Measurements from ENCODE around the gene ZMYM5. TPM values are rescaled to one million over a fixed set of nuclear protein-coding genes. Genes with fewer than 3 reads are reported as not detected.

Gene ZMYM5
- total RNA-seq, 1 experiment from 2014 or later: 10.6 TPM

DNA sequence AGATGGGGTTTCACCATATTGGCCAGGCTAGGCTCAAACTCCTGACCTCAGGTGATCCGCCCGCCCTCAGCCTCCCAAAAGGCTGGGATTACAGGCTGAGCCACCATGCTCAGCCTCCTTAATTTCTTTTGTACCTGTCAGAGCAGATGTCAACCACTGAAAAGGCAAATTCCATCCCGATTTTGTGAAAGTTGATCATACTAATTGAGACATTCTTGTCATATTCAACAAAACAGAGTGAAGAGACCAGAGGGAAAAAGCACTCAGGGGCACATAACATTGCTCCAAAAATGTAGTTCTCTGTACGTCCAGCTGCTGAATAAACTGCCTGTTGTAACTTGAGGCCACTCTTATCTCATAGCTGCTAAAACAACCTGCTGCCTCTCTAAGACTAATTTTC, 53.3 kb downstream of the ZMYM5 start:
- BruUV-seq (replicated peaks): no TSS peak
- no peak overlapping the region for H3K27ac Mint-ChIP-seq (ENCODE audit: unreplicated experiment)
- intact Hi-C loops (cut with micrococcal nuclease; ENCODE audit: unreplicated experiment): no loop called here

DNA sequence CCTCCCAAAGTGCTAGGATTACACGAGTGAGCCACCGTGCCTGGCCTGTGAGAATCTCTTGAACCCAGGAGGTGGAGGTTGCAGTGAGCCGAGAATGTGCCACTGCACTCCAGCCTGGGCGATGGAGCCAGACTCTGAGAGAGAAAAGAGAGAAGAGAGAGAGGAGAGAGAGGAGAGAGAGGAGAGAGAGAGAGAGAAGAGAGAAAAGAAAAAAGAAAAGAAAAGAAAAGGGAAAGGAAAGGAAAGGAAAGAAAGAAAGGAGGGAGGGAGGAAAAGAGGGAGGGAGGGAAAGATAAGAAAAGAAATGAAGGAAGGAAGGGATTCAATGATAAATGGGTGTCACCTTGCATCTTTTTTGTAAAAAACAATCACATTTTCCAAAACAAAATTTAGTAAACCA, 57.7 kb downstream of the ZMYM5 start:
- DNase-seq: no peak
- CTCF ChIA-PET: no interaction called here
- Mint-ChIP-seq H3K27ac (ENCODE audit: unreplicated experiment) (no peak overlapping the region), H3K4me3 (ENCODE audit: low read depth, unreplicated experiment) (no peak overlapping the region), H3K4me1 (ENCODE audit: low read depth, unreplicated experiment) (no peaks in the 10 kb centered on the region), H3K9me3 (ENCODE audit: low read depth, unreplicated experiment) (no peaks in the 10 kb centered on the region), H3K27me3 (ENCODE audit: unreplicated experiment) (no peaks in the 10 kb centered on the region), H3K36me3 (ENCODE audit: insufficient read depth, unreplicated experiment) (no peaks in the 10 kb centered on the region)
- TF ChIP-seq, protein P1, sequence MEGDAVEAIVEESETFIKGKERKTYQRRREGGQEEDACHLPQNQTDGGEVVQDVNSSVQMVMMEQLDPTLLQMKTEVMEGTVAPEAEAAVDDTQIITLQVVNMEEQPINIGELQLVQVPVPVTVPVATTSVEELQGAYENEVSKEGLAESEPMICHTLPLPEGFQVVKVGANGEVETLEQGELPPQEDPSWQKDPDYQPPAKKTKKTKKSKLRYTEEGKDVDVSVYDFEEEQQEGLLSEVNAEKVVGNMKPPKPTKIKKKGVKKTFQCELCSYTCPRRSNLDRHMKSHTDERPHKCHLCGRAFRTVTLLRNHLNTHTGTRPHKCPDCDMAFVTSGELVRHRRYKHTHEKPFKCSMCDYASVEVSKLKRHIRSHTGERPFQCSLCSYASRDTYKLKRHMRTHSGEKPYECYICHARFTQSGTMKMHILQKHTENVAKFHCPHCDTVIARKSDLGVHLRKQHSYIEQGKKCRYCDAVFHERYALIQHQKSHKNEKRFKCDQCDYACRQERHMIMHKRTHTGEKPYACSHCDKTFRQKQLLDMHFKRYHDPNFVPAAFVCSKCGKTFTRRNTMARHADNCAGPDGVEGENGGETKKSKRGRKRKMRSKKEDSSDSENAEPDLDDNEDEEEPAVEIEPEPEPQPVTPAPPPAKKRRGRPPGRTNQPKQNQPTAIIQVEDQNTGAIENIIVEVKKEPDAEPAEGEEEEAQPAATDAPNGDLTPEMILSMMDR (IDR thresholded peaks at IDR 0.05; ENCODE audit: unreplicated experiment): no peak
- no TSS peak for BruUV-seq (replicated peaks)
- intact Hi-C loops (cut with micrococcal nuclease; ENCODE audit: unreplicated experiment): no loop called here

More for the DNA sequence above, 53.3 kb downstream of the ZMYM5 start:
- Mint-ChIP-seq H3K4me3 (ENCODE audit: low read depth, unreplicated experiment) (no peak overlapping the region), H3K36me3 (ENCODE audit: insufficient read depth, unreplicated experiment) (no peaks in the 10 kb centered on the region), H3K4me1 (ENCODE audit: low read depth, unreplicated experiment) (no peaks in the 10 kb centered on the region), H3K27me3 (ENCODE audit: unreplicated experiment) (no peaks in the 10 kb centered on the region), H3K9me3 (ENCODE audit: low read depth, unreplicated experiment) (no peaks in the 10 kb centered on the region)
- DNase-seq: no peak
- CTCF ChIA-PET: no interaction called here
- TF ChIP-seq, protein P1 (IDR thresholded peaks at IDR 0.05; ENCODE audit: unreplicated experiment): no peak

DNA sequence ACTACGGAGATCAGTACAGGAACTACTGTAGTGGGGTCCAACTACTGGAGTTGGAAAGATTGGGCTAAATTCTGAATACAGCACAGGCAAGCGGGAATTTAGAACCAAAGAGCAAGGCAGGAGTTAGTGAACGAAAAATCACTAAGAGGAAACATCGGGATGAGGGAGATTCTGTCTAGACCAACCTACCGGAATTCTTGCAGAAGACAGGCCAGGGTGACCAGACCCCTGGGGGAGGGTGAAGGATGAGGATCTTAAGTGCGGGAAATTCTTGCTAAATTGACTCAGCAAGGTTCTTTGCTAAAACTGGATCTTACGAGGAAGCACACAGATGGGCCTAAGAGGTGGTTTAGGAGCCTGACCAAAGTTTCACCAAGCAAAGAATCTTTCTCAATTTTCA, 67.5 kb downstream of the ZMYM5 start:
- Mint-ChIP-seq H3K27me3 (ENCODE audit: unreplicated experiment) (no peaks in the 10 kb centered on the region), H3K4me3 (ENCODE audit: low read depth, unreplicated experiment) (no peak overlapping the region), H3K9me3 (ENCODE audit: low read depth, unreplicated experiment) (no peaks in the 10 kb centered on the region), H3K27ac (ENCODE audit: unreplicated experiment) (no peak overlapping the region), H3K4me1 (ENCODE audit: low read depth, unreplicated experiment) (peaks cover 7% of the 10 kb centered on the region), H3K36me3 (ENCODE audit: insufficient read depth, unreplicated experiment) (peaks cover 9% of the 10 kb centered on the region)
- TF ChIP-seq, protein P1 (IDR thresholded peaks at IDR 0.05; ENCODE audit: unreplicated experiment): no peak
- DNase-seq: no peak
- intact Hi-C loops (cut with micrococcal nuclease; ENCODE audit: unreplicated experiment): no loop called here
- CTCF ChIA-PET: no interaction called here
- no TSS peak for BruUV-seq (replicated peaks)

DNA sequence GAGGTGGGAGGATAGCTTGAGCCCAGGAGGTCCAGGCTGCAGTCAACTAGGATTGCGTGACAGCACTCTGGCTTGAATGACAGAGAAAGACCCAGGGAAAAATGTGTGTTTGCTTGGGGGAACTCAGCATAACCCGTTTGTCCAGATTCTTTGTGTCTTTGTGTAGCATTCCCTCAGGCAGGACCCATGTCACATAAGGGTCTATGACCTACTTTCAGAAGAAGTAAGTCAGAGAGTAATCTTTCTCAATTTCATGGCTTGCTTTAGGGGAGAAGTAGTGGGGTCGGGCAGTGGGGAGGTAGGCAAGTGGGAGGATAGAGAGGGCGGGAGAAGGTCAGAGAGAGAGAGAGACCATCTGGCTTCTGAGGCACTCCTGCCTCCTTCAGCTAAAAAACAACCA, 68.8 kb downstream of the ZMYM5 start:
- Mint-ChIP-seq H3K4me1 (ENCODE audit: low read depth, unreplicated experiment) (peaks cover 7% of the 10 kb centered on the region), H3K9me3 (ENCODE audit: low read depth, unreplicated experiment) (no peaks in the 10 kb centered on the region), H3K27ac (ENCODE audit: unreplicated experiment) (peak overlapping the region; percentile 72), H3K27me3 (ENCODE audit: unreplicated experiment) (no peaks in the 10 kb centered on the region), H3K4me3 (ENCODE audit: low read depth, unreplicated experiment) (peak overlapping the region; percentile 39), H3K36me3 (ENCODE audit: insufficient read depth, unreplicated experiment) (peaks cover 9% of the 10 kb centered on the region)
- DNase-seq: peak; percentile 72
- intact Hi-C loops (cut with micrococcal nuclease; ENCODE audit: unreplicated experiment): no loop called here
- TF ChIP-seq, protein P1 (IDR thresholded peaks at IDR 0.05; ENCODE audit: unreplicated experiment): no peak
- CTCF ChIA-PET: interaction anchor here (0.8 to 0.9 kb wide), 2 partner anchors 11 to 69 kb away, joined by 4 read pairs; partner anchors contain the start of genes PSPC1 and ZMYM5
- no TSS peak for BruUV-seq (replicated peaks)

All from Calu3 (cell line).